HCT116 (cell line): ENCODE measurements around the gene CERS3. TPM values are rescaled to one million over a fixed set of nuclear protein-coding genes. Genes with fewer than 3 reads are reported as not detected.

Experiments
- ATAC-seq: fragments of 200-7000 bp; cut with Tn5 transposase; 2 replicates; pipeline ENCODE4 v1.9.1; 2020; ENCODE audit warnings: mild to moderate bottlenecking, moderate library complexity
- BruUV-seq: library from RNA; stranded (reverse); fragments of 400-500 nt; replicated peaks from 2 replicates; lab custom pipeline; 2021; lab: Mats Ljungman, UMichigan
- CTCF ChIA-PET: fragments of 300-600 bp; sonication (Branson Sonifier 250); formaldehyde crosslinking; loops from one replicate; lab custom pipeline; 2021; ENCODE audit warnings: antibody characterized with exemption; lab: Charles Lee
- POLR2A ChIA-PET: fragments of 300-600, 350-600 bp; sonication (Branson Sonifier 250); formaldehyde crosslinking; loops from one replicate; lab custom pipeline; 2021; ENCODE audit warnings: antibody characterized with exemption; lab: Charles Lee
- RAD21 ChIA-PET, 2 experiments: fragments of 300-600 bp; sonication (Branson Sonifier 250); formaldehyde crosslinking; loops; one replicate each; lab custom pipeline; 2023; ENCODE audit warnings: low total read pairs in 2 of 2; ENCODE audit not compliant: uncharacterized antibody in 2 of 2, unreplicated experiment in 2 of 2, low non-redundant PET in 1 of 2; lab: Charles Lee
- DNase-seq: peaks from one replicate; pipeline ENCODE4 v3.0.0-alpha.2; 2010; ENCODE audit warnings: low read depth, low spot score
- H2AFZ ChIP-seq: fragments of 200-600 bp; shearing (Covaris generic), sonication (generic); 2 replicates; pipeline ENCODE4 v1.6.1; 2017; ENCODE audit warnings: low read depth, mixed run types, mixed read lengths, antibody characterized with exemption, low read length; ENCODE audit not compliant: poor library complexity, severe bottlenecking
- H3K27ac ChIP-seq: 2 replicates; pipeline ENCODE4 v1.5.1; 2012; ENCODE audit warnings: low read depth, low read length
- H3K27me3 ChIP-seq: fragments of 200-600 bp; sonication (generic); 2 replicates; pipeline ENCODE4 v1.6.1; 2016; ENCODE audit warnings: mixed run types, low read length, mixed read lengths; ENCODE audit not compliant: insufficient read depth
- H3K36me3 ChIP-seq, 2 experiments: fragments of 200-500 bp in 1 of 2; fragments of 200-600 bp in 1 of 2; sonication (Bioruptor generic) in 1 of 2; sonication (generic) in 1 of 2; 2 replicates each; pipeline versions ENCODE4 v1.5.1 to v1.6.1; 2014 to 2016; ENCODE audit warnings: low read length in 2 of 2, inconsistent platforms in 1 of 2, mixed read lengths in 1 of 2, mixed run types in 1 of 2; ENCODE audit not compliant: insufficient read depth in 2 of 2, control insufficient read depth in 1 of 2
- H3K4me1 ChIP-seq, 2 experiments: fragments of 200-600 bp in 1 of 2; sonication (generic) in 1 of 2; 2 replicates each; pipeline versions ENCODE4 v1.5.1 to v1.6.1; 2012 to 2017; ENCODE audit warnings: low read length in 2 of 2, inconsistent platforms in 1 of 2, mild to moderate bottlenecking in 1 of 2, mixed read lengths in 1 of 2, mixed run types in 1 of 2, moderate library complexity in 1 of 2; ENCODE audit not compliant: insufficient read depth in 2 of 2, control insufficient read depth in 1 of 2
- H3K4me2 ChIP-seq: fragments of 200-600 bp; sonication (generic); 2 replicates; pipeline ENCODE4 v1.6.1; 2017; ENCODE audit warnings: mixed run types, low read length, mixed read lengths
- H3K4me3 ChIP-seq, 2 experiments: fragments of 200-600 bp in 1 of 2; sonication (generic) in 1 of 2; replicated peaks in 1 of 2; 2 replicates each; pipeline ENCODE4 v1.5.1; 2011 to 2016; ENCODE audit warnings: low read length in 2 of 2, control low read depth in 1 of 2, low read depth in 1 of 2, mild to moderate bottlenecking in 1 of 2, mixed read lengths in 1 of 2, mixed run types in 1 of 2
- H3K79me2 ChIP-seq: fragments of 200-600 bp; sonication (generic); 2 replicates; pipeline ENCODE4 v1.6.1; 2017; ENCODE audit warnings: mild to moderate bottlenecking, mixed run types, low read length, moderate library complexity, mixed read lengths; ENCODE audit not compliant: insufficient read depth
- H3K9ac ChIP-seq: fragments of 200-600 bp; sonication (generic); 2 replicates; pipeline ENCODE4 v1.6.1; 2016; ENCODE audit warnings: low read length, mixed read lengths
- H3K9me2 ChIP-seq: fragments of 200-600 bp; sonication (generic), shearing (Covaris generic); 2 replicates; pipeline ENCODE4 v1.6.1; 2017; ENCODE audit warnings: mixed run types, mild to moderate bottlenecking, moderate library complexity; ENCODE audit not compliant: insufficient read depth
- H3K9me3 ChIP-seq, 2 experiments: fragments of 200-500 bp in 1 of 2; fragments of 200-600 bp in 1 of 2; sonication (Bioruptor generic) in 1 of 2; sonication (generic) in 1 of 2; 2 replicates each; pipeline ENCODE4 v1.6.1; 2014 to 2017; ENCODE audit warnings: low read length in 2 of 2, mixed read lengths in 2 of 2, inconsistent platforms in 1 of 2, low read depth in 1 of 2, mild to moderate bottlenecking in 1 of 2, mixed run types in 1 of 2, moderate library complexity in 1 of 2; ENCODE audit not compliant: control insufficient read depth in 1 of 2, insufficient read depth in 1 of 2
- H4K20me1 ChIP-seq: fragments of 200-600 bp; sonication (generic), shearing (Covaris generic); 2 replicates; pipeline ENCODE4 v1.6.1; 2017; ENCODE audit warnings: mixed run types, mild to moderate bottlenecking, moderate library complexity; ENCODE audit not compliant: insufficient read depth
- CBX3 ChIP-seq: IDR thresholded peaks from 2 replicates; pipeline ENCODE4 v1.6.1; 2012; ENCODE audit warnings: low read depth
- CEBPB ChIP-seq: IDR thresholded peaks from 2 replicates; pipeline ENCODE4 v1.6.1; 2012; ENCODE audit warnings: low read depth
- CTCF ChIP-seq, 3 experiments: fragments of 200-600 bp in 1 of 3; sonication (generic) in 1 of 3; IDR thresholded peaks in 2 of 3; conservative IDR thresholded peaks in 1 of 3; 2 replicates each; pipeline ENCODE4 v1.5.1; 2012 to 2017; ENCODE audit warnings: low read depth in 2 of 3, low read length in 2 of 3, antibody characterized with exemption in 1 of 3, borderline replicate concordance in 1 of 3, control low read depth in 1 of 3, mild to moderate bottlenecking in 1 of 3, mixed read lengths in 1 of 3, mixed run types in 1 of 3, moderate library complexity in 1 of 3; ENCODE audit not compliant: insufficient read depth in 1 of 3
- EGR1 ChIP-seq: IDR thresholded peaks from 2 replicates; pipeline ENCODE4 v1.6.1; 2012; ENCODE audit warnings: low read depth
- EZH2 ChIP-seq: fragments of 200-600 bp; sonication (generic); IDR thresholded peaks from 2 replicates; pipeline ENCODE4 v1.6.1; 2017; ENCODE audit warnings: antibody characterized with exemption, mixed run types
- EZH2phosphoT487 ChIP-seq: fragments of 200-600 bp; IDR thresholded peaks from 2 replicates; pipeline ENCODE4 v1.6.1; 2018; ENCODE audit warnings: antibody characterized with exemption, borderline replicate concordance
- FOSL1 ChIP-seq: IDR thresholded peaks from 2 replicates; pipeline ENCODE4 v1.6.1; 2012; ENCODE audit warnings: low read depth
- JUND ChIP-seq: IDR thresholded peaks from 2 replicates; pipeline ENCODE4 v1.6.1; 2012
- MAX ChIP-seq: IDR thresholded peaks from 2 replicates; pipeline ENCODE4 v1.6.1; 2012
- POLR2A ChIP-seq: IDR thresholded peaks from 2 replicates; pipeline ENCODE4 v1.7.0; 2011; ENCODE audit warnings: borderline replicate concordance; ENCODE audit not compliant: insufficient read depth, insufficient read length; ENCODE audit errors: extremely low read depth
- POLR2AphosphoS5 ChIP-seq: IDR thresholded peaks from 2 replicates; pipeline ENCODE4 v1.6.1; 2011; ENCODE audit warnings: mild to moderate bottlenecking, low read depth, low read length, moderate library complexity
- RAD21 ChIP-seq: IDR thresholded peaks from 2 replicates; pipeline ENCODE4 v1.6.1; 2012; ENCODE audit warnings: low read depth, mild to moderate bottlenecking
- SIN3A ChIP-seq: IDR thresholded peaks from 2 replicates; pipeline ENCODE4 v1.6.1; 2012; ENCODE audit warnings: low read depth
- SP1 ChIP-seq: IDR thresholded peaks from 2 replicates; pipeline ENCODE4 v1.6.1; 2012; ENCODE audit warnings: low read depth
- TCF7L2 ChIP-seq: IDR thresholded peaks from 2 replicates; pipeline ENCODE4 v1.7.0; 2011; ENCODE audit warnings: borderline replicate concordance, inconsistent platforms; ENCODE audit not compliant: insufficient read depth, insufficient read length; ENCODE audit errors: extremely low read depth
- YY1 ChIP-seq: IDR thresholded peaks from 2 replicates; pipeline ENCODE4 v1.6.1; 2011; ENCODE audit warnings: low read length, low read depth, moderate library complexity, mild to moderate bottlenecking; ENCODE audit not compliant: insufficient replicate concordance; ENCODE audit errors: extremely low read depth
- ZBTB33 ChIP-seq: IDR thresholded peaks from 2 replicates; pipeline ENCODE4 v1.6.1; 2011; ENCODE audit warnings: mild to moderate bottlenecking, low read length, moderate library complexity; ENCODE audit not compliant: insufficient replicate concordance; ENCODE audit errors: extremely low read depth
- ZFX ChIP-seq: fragments of 450-650 bp; IDR thresholded peaks from 2 replicates; pipeline ENCODE4 v1.6.1; 2017
- ZNF274 ChIP-seq: fragments of 200-500 bp; sonication (Bioruptor generic); IDR thresholded peaks from 2 replicates; pipeline ENCODE4 v1.6.1; 2014; ENCODE audit warnings: mild to moderate bottlenecking, low read depth, low read length, inconsistent platforms
- intact Hi-C: fragments of 100-400 bp; cut with micrococcal nuclease; formaldehyde crosslinking; loops from 2 replicates; pipeline ENCODE4 v1.10.0; 2022
- total RNA-seq: library from RNA; stranded (reverse); gene quantifications from one replicate; pipeline ENCODE4 v1.2.1, GENCODE V29; 2021; ENCODE audit not compliant: unreplicated experiment

CERS3 gene
- total RNA-seq, 1 experiment from 2014 or later: not detected

GRCh38 chr15:100437261-100437660 is 91.5 kb downstream of the CERS3 start (continued):
- no peak for TF ChIP-seq ZNF274
- no peak for TF ChIP-seq EGR1
- no peak for TF ChIP-seq TCF7L2
- TF ChIP-seq YY1: no peak
- TF ChIP-seq, all 23 proteins: peak for 0

GRCh38 chr15:100434561-100434960 is 94.2 kb downstream of the CERS3 start:
- no peaks in the 10 kb centered on the region for H3K36me3 ChIP-seq
- no peaks in the 10 kb centered on the region for H3K9me2 ChIP-seq
- no peaks in the 10 kb centered on the region for H3K27me3 ChIP-seq
- H3K79me2 ChIP-seq: no peaks in the 10 kb centered on the region
- ChIA-PET CTCF (no interaction called here), POLR2A (no interaction called here), RAD21 (no interaction called here)
- no peak overlapping the region for H3K9ac ChIP-seq
- no peaks in the 10 kb centered on the region for H3K9me3 ChIP-seq
- intact Hi-C loops: no loop called here
- no peak overlapping the region for H3K4me3 ChIP-seq
- no TSS peak for BruUV-seq
- DNase-seq: no peak
- no peaks in the 10 kb centered on the region for H4K20me1 ChIP-seq
- H2AFZ ChIP-seq: no peak overlapping the region
- no peak overlapping the region for H3K4me2 ChIP-seq
- H3K27ac ChIP-seq: no peak overlapping the region
- ATAC-seq: no peak
- H3K4me1 ChIP-seq: no peaks in the 10 kb centered on the region
- TF ChIP-seq CEBPB (no peak), ZBTB33 (no peak), JUND (no peak), SP1 (no peak), EZH2phosphoT487 (no peak), ZFX (no peak), EGR1 (no peak), SIN3A (no peak), POLR2AphosphoS5 (no peak), RAD21 (no peak), YY1 (no peak), EZH2 (no peak), CBX3 (no peak), TCF7L2 (no peak), ZNF274 (no peak), FOSL1 (no peak), CTCF (IDR thresholded peaks at IDR 0.05 in 2 of 3, conservative IDR thresholded peaks at IDR 0.05 in 1 of 3; ENCODE audit: borderline replicate concordance in 1 of 3, insufficient read depth in 1 of 3, low read depth in 2 of 3, low read length in 2 of 3) (no peak), POLR2A (no peak), MAX (no peak)
